Mesendoderm (in vitro differentiated cells): ENCODE data around the gene ST6GALNAC4.
"Not testable (repeated sequence)": the region's sequence is repeated elsewhere in the genome, so short reads cannot be mapped to it uniquely, and the experiment has no call there.

Experiments
- DNase-seq: peaks from one replicate; pipeline ENCODE4 v3.0.0; 2013
- H2AK5ac ChIP-seq: 2 replicates; pipeline ENCODE4 v1.6.1; 2013; ENCODE audit warnings: low read length, inconsistent platforms
- H2BK120ac ChIP-seq: 2 replicates; pipeline ENCODE4 v1.6.1; 2013; ENCODE audit warnings: low read depth, mild to moderate bottlenecking, low read length, moderate library complexity, mixed read lengths
- H2BK15ac ChIP-seq: replicated peaks from 2 replicates; pipeline ENCODE4 v1.6.1; 2013; ENCODE audit warnings: low read depth, mild to moderate bottlenecking, moderate library complexity
- H2BK5ac ChIP-seq: 2 replicates; pipeline ENCODE4 v1.6.1; 2013; ENCODE audit warnings: low read length, inconsistent platforms
- H3K18ac ChIP-seq: 2 replicates; pipeline ENCODE4 v1.6.1; 2013; ENCODE audit warnings: mild to moderate bottlenecking, low read length, mixed read lengths
- H3K23ac ChIP-seq: one replicate; pipeline ENCODE4 v1.6.1; 2013; ENCODE audit warnings: low read length
- H3K27ac ChIP-seq: 2 replicates; pipeline ENCODE4 v1.5.1; 2013; ENCODE audit warnings: low read depth, mild to moderate bottlenecking, inconsistent platforms, low read length, moderate library complexity
- H3K27me3 ChIP-seq: 2 replicates; pipeline ENCODE4 v1.6.1; 2013; ENCODE audit warnings: low read length, control low read depth, mild to moderate bottlenecking, inconsistent platforms; ENCODE audit not compliant: insufficient read depth, poor library complexity
- H3K36me3 ChIP-seq: 2 replicates; pipeline ENCODE4 v1.6.1; 2013; ENCODE audit warnings: low read length, inconsistent platforms; ENCODE audit not compliant: control insufficient read depth, insufficient read depth
- H3K4ac ChIP-seq: one replicate; pipeline ENCODE4 v1.6.1; 2013; ENCODE audit warnings: low read depth, mild to moderate bottlenecking, low read length, moderate library complexity
- H3K4me1 ChIP-seq: 2 replicates; pipeline ENCODE4 v1.6.1; 2013; ENCODE audit warnings: low read depth, low read length, inconsistent platforms; ENCODE audit not compliant: control insufficient read depth
- H3K4me2 ChIP-seq: 2 replicates; pipeline ENCODE4 v1.6.1; 2013; ENCODE audit warnings: low read length
- H3K4me3 ChIP-seq: 2 replicates; pipeline ENCODE4 v1.5.1; 2013; ENCODE audit warnings: mild to moderate bottlenecking, low read length
- H3K56ac ChIP-seq: one replicate; pipeline ENCODE4 v1.6.1; 2013; ENCODE audit warnings: low read length
- H3K79me1 ChIP-seq: 2 replicates; pipeline ENCODE4 v1.6.1; 2013; ENCODE audit warnings: low read length, inconsistent platforms
- H3K79me2 ChIP-seq: 2 replicates; pipeline ENCODE4 v1.6.1; 2013; ENCODE audit warnings: mild to moderate bottlenecking, low read length; ENCODE audit not compliant: control insufficient read depth, insufficient read depth
- H3K9ac ChIP-seq: 2 replicates; pipeline ENCODE4 v1.6.1; 2013; ENCODE audit warnings: low read length, inconsistent platforms
- H4K5ac ChIP-seq: one replicate; pipeline ENCODE4 v1.6.1; 2013; ENCODE audit warnings: low read length
- H4K8ac ChIP-seq: one replicate; pipeline ENCODE4 v1.6.1; 2013; ENCODE audit warnings: low read depth, mild to moderate bottlenecking, control low read depth, low read length, moderate library complexity
- WGBS: extraction: QIAGEN DNeasy Blood & Tissue Kit; methylation state at CpG from one replicate; pipeline ENCODE4 v1.1.7; 2013; ENCODE audit warnings: low lambda C conversion rate, missing lambda C conversion rate; ENCODE audit not compliant: insufficient coverage; ENCODE audit errors: extremely low coverage; 5-methylcytosine and 5-hydroxymethylcytosine counted together

The ST6GALNAC4 gene

GRCh38 chr9:127883959-127884358 lies 32.9 kb downstream of the ST6GALNAC4 start:
- Histone ChIP-seq H3K27me3 (no peaks in the 10 kb centered on the region), H3K27ac (no peak overlapping the region), H3K4me1 (no peaks in the 10 kb centered on the region), H3K9ac (no peak overlapping the region), H2AK5ac (no peak overlapping the region), H4K8ac (no peak overlapping the region), H2BK15ac (no peak overlapping the region), H2BK5ac (no peak overlapping the region), H3K56ac (no peak overlapping the region), H2BK120ac (no peak overlapping the region), H3K4ac (no peak overlapping the region), H3K79me2 (no peaks in the 10 kb centered on the region), H4K5ac (no peak overlapping the region), H3K36me3 (no peaks in the 10 kb centered on the region), H3K18ac (no peak overlapping the region), H3K4me2 (no peak overlapping the region), H3K23ac (no peak overlapping the region), H3K4me3 (no peak overlapping the region), H3K79me1 (no peaks in the 10 kb centered on the region)
- WGBS = no CpG with 5 or more reads among the region's 7 CpGs
- no peak for DNase-seq

GRCh38 chr9:127881715-127882114 lies 35.1 kb downstream of the ST6GALNAC4 start:
- H3K36me3 ChIP-seq, H2AK5ac ChIP-seq, H4K5ac ChIP-seq, H3K4me3 ChIP-seq, H3K18ac ChIP-seq, DNase-seq, H3K23ac ChIP-seq, H3K4me1 ChIP-seq, H3K4ac ChIP-seq, H3K79me2 ChIP-seq, H3K4me2 ChIP-seq, H4K8ac ChIP-seq, H3K56ac ChIP-seq, H3K9ac ChIP-seq, H2BK15ac ChIP-seq, H3K27me3 ChIP-seq, H2BK120ac ChIP-seq, H3K27ac ChIP-seq, H2BK5ac ChIP-seq, H3K79me1 ChIP-seq: not testable (repeated sequence)
- no CpG with 5 or more reads among the region's 3 CpGs for WGBS

DNA sequence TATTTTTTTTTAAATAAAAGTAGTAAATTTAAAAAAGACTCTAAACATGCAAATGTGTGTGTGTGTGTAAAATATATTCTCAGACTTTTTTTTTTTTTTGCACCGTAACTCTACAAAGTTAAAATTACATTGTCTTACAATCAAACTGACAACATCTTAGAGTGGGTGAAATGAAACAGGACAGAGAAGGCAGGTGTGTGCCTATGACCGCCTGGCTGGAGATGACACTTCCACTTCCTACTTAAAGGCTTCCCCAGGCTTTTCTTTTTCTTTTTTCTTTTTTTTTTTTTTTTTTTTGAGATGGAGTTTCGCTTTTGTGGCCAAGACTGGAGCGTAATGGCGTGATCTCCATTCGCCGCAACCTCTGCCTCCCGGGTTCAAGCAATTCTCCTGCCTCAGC lies 36.7 kb downstream of the ST6GALNAC4 start:
- Histone ChIP-seq H4K5ac (no peak overlapping the region), H2BK5ac (no peak overlapping the region), H2BK15ac (no peak overlapping the region), H3K79me2 (no peaks in the 10 kb centered on the region), H4K8ac (no peak overlapping the region), H3K27me3 (no peaks in the 10 kb centered on the region), H3K36me3 (no peaks in the 10 kb centered on the region), H3K27ac (no peak overlapping the region), H3K23ac (no peak overlapping the region), H3K9ac (no peak overlapping the region), H3K79me1 (no peaks in the 10 kb centered on the region), H3K4me1 (no peaks in the 10 kb centered on the region), H2BK120ac (no peak overlapping the region), H3K4me2 (no peak overlapping the region), H3K4me3 (no peak overlapping the region), H2AK5ac (no peak overlapping the region), H3K18ac (no peak overlapping the region), H3K4ac (no peak overlapping the region), H3K56ac (no peak overlapping the region)
- no CpG with 5 or more reads among the region's 8 CpGs for WGBS
- no peak for DNase-seq

DNA sequence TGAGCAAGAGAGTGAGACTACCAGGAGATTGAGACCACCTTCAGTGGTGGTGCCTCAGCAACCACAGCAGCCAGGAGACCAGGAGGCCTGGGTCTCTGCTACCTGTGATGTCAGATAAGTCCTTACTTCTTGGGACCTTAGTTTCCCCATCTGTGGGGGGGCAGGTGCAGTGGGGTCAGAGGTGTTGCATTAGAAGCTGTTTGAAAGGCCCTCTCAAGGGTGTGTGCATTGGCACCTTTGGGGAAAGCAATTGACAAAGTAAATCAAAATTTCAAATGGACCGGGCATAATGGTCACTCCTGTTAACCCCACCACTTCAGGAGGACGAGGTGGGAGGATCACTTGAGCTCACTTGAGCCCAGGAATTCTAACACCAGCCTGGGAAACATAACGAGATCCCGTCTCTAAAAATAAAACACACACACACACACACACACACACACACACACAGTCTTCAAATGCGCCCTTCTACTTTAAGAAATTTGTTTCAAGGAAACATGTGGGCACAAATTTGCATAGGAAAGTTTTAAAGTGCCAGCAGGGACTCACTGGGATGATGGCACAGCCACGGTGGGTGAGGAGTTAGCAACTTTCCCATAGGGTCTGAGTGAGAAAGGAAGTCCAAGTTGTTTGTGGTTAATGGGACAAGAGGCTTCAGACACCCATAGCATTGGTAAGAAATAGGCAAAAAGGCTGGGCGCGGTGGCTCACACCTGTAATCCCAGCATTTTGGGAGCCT lies 38.0 kb downstream of the ST6GALNAC4 start:
- no peak overlapping the region for H2BK5ac ChIP-seq
- no peak overlapping the region for H3K23ac ChIP-seq
- H3K4me3 ChIP-seq = no peak overlapping the region
- H3K9ac ChIP-seq = no peak overlapping the region
- no peak overlapping the region for H4K5ac ChIP-seq
- DNase-seq = no peak
- no peak overlapping the region for H2BK15ac ChIP-seq
- WGBS = no CpG with 5 or more reads among the region's 8 CpGs
- H2AK5ac ChIP-seq = no peak overlapping the region
- H2BK120ac ChIP-seq = no peak overlapping the region
- H3K18ac ChIP-seq = no peak overlapping the region
- H3K4me2 ChIP-seq = no peak overlapping the region
- H3K27ac ChIP-seq = no peak overlapping the region
- H4K8ac ChIP-seq = no peak overlapping the region
- no peaks in the 10 kb centered on the region for H3K4me1 ChIP-seq
- no peaks in the 10 kb centered on the region for H3K27me3 ChIP-seq
- H3K79me2 ChIP-seq = no peaks in the 10 kb centered on the region
- no peaks in the 10 kb centered on the region for H3K36me3 ChIP-seq
- peak overlapping the region; percentile 95 for H3K56ac ChIP-seq
- no peaks in the 10 kb centered on the region for H3K79me1 ChIP-seq
- no peak overlapping the region for H3K4ac ChIP-seq

DNA sequence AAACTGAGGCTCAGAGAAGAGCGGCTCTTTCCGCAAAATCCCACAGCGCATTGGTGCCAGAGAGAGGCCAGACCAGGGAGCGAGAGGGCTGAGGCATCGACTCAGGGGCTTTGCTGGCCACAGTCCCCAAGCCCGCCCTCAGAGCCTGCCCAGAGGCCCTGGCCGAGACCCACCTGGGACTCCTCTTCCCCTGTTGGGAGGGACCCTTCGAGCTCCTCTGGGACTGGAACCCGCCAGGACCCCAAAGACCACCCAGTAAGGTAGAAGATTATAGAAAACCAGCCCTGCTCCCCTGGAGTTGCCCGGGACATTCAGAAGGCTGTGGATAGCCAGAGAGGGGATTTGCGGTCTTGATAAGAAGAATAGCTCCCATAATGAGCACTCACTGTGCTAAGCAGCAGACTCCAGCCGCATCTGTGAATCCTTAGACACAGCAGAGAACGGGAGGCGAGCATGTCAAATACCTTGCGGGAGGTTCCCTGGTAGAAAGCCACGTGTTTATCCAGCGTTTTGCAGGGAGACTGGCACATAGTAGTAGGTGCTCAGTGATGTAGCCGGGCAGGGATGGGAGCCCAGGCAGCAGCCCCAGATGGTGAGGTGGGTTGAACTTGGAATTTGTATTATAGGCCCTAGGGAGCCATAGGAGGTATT lies 38.7 kb downstream of the ST6GALNAC4 start:
- H3K79me1 ChIP-seq = no peaks in the 10 kb centered on the region
- peak overlapping the region; percentile 99 for H3K23ac ChIP-seq
- H3K27me3 ChIP-seq = no peaks in the 10 kb centered on the region
- H3K27ac ChIP-seq = no peak overlapping the region
- no peak overlapping the region for H3K4ac ChIP-seq
- peak overlapping the region; percentile 58 for H4K8ac ChIP-seq
- peak overlapping the region; percentile 56 for H4K5ac ChIP-seq
- H3K4me1 ChIP-seq = no peaks in the 10 kb centered on the region
- H2BK15ac ChIP-seq = no peak overlapping the region
- peak overlapping the region; percentile 19 for H3K18ac ChIP-seq
- H3K79me2 ChIP-seq = no peaks in the 10 kb centered on the region
- peak overlapping the region; percentile 93 for H3K4me2 ChIP-seq
- H3K56ac ChIP-seq = peak overlapping the region; percentile 95
- no peak overlapping the region for H2AK5ac ChIP-seq
- H3K4me3 ChIP-seq = peak overlapping the region; percentile 62
- no CpG with 5 or more reads among the region's 18 CpGs for WGBS
- no peak overlapping the region for H2BK120ac ChIP-seq
- no peaks in the 10 kb centered on the region for H3K36me3 ChIP-seq
- no peak overlapping the region for H2BK5ac ChIP-seq
- DNase-seq = peak; percentile 56
- peak overlapping the region; percentile 92 for H3K9ac ChIP-seq
